Activated T-cell treated with anti-CD3 and anti-CD28 coated beads, Interleukin-2, amount 50 U/mL, for 72 hours (primary cell): ENCODE measurements around the gene ANO1. TPM values are rescaled to one million over a fixed set of nuclear protein-coding genes. Genes with fewer than 3 reads are reported as not detected.

Experiments used
- ATAC-seq, 2 donors: fragments of 150-1000 bp; cut with Tn5 transposase; replicated peaks in 1 of 2; 2 replicates each; pipeline ENCODE4 v1.10.0; 2021; ENCODE audit warnings: moderate library complexity in 2 of 2, mild to moderate bottlenecking in 1 of 2
- DNase-seq, 2 donors: peaks; one replicate each; pipeline ENCODE4 v3.0.0; 2021 to 2022; ENCODE audit warnings: mixed read lengths in 1 of 2
- H3K27ac Mint-ChIP-seq: one replicate; pipeline ENCODE4 v1.8.0; 2022; ENCODE audit warnings: mild to moderate bottlenecking, moderate library complexity, mixed read lengths
- H3K27me3 Mint-ChIP-seq: one replicate; pipeline ENCODE4 v1.8.0; 2022; ENCODE audit warnings: low read depth, mixed read lengths
- H3K36me3 Mint-ChIP-seq, 2 donors: one replicate each; pipeline ENCODE4 v1.8.0; 2022; ENCODE audit warnings: mixed read lengths in 2 of 2, mild to moderate bottlenecking in 1 of 2; ENCODE audit not compliant: insufficient read depth in 2 of 2
- H3K4me1 Mint-ChIP-seq: one replicate; pipeline ENCODE4 v1.8.0; 2022; ENCODE audit warnings: low read depth, mixed read lengths
- H3K4me3 Mint-ChIP-seq, 2 donors: one replicate each; pipeline ENCODE4 v1.8.0; 2022; ENCODE audit warnings: mild to moderate bottlenecking in 2 of 2, mixed read lengths in 2 of 2, moderate library complexity in 2 of 2
- H3K9me3 Mint-ChIP-seq, 2 donors: one replicate each; pipeline ENCODE4 v1.8.0; 2022; ENCODE audit warnings: mixed read lengths in 2 of 2
- total RNA-seq, 2 donors: library from RNA; stranded (reverse); gene quantifications; one replicate each; pipeline ENCODE4 v1.2.3, GENCODE V29; 2022

ANO1 gene
- total RNA-seq, 2 donors from 2014 or later: not detected

DNA sequence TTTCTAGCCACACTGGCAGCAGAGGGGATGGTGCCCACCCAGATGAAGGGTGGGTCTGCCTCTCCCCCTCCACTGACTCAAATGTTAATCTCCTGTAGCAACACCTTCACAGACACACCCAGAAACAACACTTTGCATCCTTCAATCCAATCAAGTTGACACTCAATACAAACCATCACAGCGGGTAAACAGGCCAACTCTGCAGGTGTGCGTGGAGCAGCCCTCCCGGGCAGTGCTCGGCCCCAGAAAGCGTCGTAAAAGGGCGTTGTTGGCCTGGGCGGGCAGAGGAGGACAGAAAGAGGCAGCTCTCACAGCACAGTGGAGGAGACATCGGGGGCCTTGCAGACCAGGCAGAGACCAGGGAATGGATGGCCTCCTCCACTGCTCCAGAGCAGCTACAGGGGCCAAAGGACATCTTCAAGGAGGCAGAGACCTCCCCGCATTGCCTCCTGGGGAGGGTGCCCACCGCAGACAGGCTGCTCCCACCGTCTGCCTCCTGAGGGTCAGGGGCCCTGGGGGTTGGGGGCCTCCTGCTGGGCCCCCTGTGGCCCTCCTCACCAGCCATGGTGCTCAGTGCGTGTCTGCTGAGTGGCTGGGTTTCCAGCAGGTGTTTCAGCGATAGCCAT lies 68.9 kb downstream of the ANO1 start:
- Mint-ChIP-seq H3K27ac (no peak overlapping the region), H3K9me3 (no peaks in the 10 kb centered on the region), H3K4me3 (no peak overlapping the region), H3K36me3 (no peaks in the 10 kb centered on the region), H3K4me1 (no peaks in the 10 kb centered on the region), H3K27me3 (peaks cover 45% of the 10 kb centered on the region)
- no peak for ATAC-seq
- no peak for DNase-seq

DNA sequence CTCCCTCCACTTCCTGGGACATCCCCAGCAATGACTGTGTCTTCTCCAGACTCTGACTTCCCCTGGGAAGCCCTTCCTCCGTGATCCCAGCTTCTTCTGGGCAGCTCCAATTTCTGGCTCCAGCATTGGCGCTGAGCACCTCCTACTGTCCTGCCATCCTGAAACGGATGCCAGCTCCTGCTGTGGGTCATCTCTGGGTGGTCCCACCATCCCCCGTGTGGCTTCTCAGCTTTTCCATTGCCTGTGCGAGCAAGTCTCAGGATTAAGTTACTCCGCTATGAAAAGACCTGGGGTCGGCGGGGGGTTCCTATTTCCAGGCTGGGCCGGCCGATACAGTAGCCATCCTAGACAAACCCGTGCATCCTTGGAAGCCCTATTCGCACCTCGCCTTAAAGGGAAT lies 69.6 kb downstream of the ANO1 start:
- Mint-ChIP-seq H3K4me3 (no peak overlapping the region), H3K4me1 (no peaks in the 10 kb centered on the region), H3K36me3 (no peaks in the 10 kb centered on the region)

DNA sequence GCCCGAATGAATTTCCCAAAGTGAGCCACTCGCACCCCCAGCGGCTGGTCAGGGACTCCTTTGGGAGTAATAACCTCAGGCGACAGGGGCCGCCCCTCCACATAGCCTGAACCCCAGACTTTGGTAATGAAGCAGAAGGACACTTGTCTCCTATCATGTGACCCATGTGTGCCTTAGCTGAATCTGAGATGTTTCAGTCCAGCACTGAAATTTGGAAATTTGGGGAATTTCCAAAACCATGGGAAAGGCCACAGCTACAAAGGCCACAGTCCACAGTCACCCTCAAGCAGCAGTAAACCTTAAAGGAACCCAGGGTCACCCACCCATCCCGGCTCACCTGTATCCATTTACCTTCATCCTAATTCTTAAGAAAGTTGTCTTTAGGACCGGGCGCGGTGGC lies 73.6 kb downstream of the ANO1 start:
- no peaks in the 10 kb centered on the region for H3K9me3 Mint-ChIP-seq
- no peaks in the 10 kb centered on the region for H3K36me3 Mint-ChIP-seq
- H3K4me3 Mint-ChIP-seq: no peak overlapping the region
- no peak overlapping the region for H3K27ac Mint-ChIP-seq
- no peaks in the 10 kb centered on the region for H3K4me1 Mint-ChIP-seq
- ATAC-seq: no peak
- H3K27me3 Mint-ChIP-seq: peaks cover 11% of the 10 kb centered on the region
- no peak for DNase-seq

More for the DNA sequence above, 69.6 kb downstream of the ANO1 start:
- DNase-seq: no peak
- H3K27me3 Mint-ChIP-seq: peaks cover 41% of the 10 kb centered on the region
- H3K27ac Mint-ChIP-seq: no peak overlapping the region
- no peak for ATAC-seq
- no peaks in the 10 kb centered on the region for H3K9me3 Mint-ChIP-seq

DNA sequence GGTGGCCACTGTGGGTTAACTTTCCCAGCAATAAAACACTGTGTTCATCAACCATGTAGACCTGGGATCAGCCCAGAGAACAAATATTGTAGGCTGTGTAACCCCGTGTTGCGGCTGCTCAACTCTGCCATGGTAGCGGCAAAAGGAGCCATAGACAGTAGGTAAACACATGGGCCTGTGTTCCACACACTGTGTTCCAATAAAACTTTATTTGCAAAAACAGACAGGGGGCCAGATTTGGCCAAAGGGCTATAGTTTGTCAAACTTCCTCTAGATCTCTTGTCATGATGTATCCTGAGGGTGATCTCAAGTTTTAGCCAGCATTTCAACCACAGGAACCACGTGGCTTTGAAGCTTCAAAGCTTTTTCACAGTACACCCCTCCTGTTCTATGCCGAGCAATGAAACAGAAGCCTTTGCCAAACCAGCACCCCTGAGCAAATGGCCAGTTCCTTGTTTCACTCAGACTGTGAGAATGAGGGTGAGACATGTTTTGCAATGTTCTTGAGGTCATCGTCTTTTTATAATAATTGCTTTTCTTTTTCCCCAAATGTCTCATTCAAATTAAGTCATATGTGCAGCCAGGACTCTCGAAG lies 75.1 kb downstream of the ANO1 start:
- Mint-ChIP-seq H3K4me1 (no peaks in the 10 kb centered on the region), H3K36me3 (no peaks in the 10 kb centered on the region), H3K27ac (no peak overlapping the region), H3K9me3 (no peaks in the 10 kb centered on the region), H3K27me3 (peaks cover under 1% of the 10 kb centered on the region), H3K4me3 (no peak overlapping the region)
- DNase-seq: no peak
- no peak for ATAC-seq

DNA sequence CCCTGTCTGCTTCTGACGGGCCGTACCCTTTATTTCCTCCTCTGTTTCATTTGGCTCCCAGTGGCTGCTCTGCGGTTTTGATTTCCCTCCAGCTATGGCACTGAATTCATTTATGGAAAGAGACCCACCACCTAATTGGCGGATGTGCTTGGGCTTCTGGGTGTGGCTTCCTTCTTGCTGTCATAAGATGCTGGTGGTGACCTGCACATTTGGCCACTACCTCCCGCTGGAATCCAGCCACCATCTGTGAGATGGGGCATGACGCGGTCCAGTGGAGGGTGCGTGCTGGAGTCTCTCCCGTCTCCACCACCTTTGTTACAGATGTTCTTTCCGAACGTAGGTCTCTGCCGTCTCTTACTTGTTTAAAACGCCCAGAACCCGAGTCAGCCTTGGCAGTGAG lies 77.3 kb downstream of the ANO1 start:
- ATAC-seq: no peak
- no peaks in the 10 kb centered on the region for H3K27me3 Mint-ChIP-seq
- H3K9me3 Mint-ChIP-seq: no peaks in the 10 kb centered on the region
- no peak overlapping the region for H3K4me3 Mint-ChIP-seq
- no peaks in the 10 kb centered on the region for H3K4me1 Mint-ChIP-seq
- DNase-seq: no peak
- no peaks in the 10 kb centered on the region for H3K36me3 Mint-ChIP-seq
- no peak overlapping the region for H3K27ac Mint-ChIP-seq

DNA sequence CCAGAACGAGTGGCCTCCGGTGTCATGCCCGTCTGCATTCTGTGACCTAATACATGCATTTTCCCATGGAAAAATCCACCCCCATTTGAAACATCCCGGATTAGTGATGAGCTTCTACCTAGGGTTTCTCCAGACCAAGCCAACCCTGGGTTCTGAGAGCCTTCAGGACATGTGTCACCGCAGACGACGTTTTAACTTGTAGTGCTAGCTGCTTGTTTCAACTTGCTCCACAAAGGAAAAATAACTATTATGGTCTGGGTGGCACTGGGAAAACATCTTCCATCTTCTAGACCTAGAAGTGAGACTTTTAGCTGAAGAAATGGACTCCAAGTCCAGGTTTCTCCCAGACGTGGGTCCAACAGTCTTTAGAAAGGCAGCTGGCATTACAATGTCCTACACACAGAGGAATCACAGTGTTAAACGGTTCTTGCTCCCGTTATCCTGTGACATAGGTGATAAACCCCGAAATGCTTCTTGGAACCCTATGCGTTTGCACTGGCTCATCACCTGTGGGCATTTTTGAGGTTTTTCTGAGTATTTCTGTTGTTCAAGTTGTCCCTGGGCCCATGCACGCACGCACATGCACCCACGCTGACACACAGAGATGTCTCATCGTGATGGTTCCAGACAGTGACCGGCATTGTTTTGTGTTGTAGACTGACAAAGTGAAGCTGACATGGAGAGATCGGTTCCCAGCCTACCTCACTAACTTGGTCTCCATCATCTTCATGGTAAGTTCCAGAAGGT lies 78.3 kb downstream of the ANO1 start:
- ATAC-seq: no peak
- no peak overlapping the region for H3K4me3 Mint-ChIP-seq
- no peak for DNase-seq
- no peaks in the 10 kb centered on the region for H3K27me3 Mint-ChIP-seq
- H3K4me1 Mint-ChIP-seq: no peaks in the 10 kb centered on the region
- no peaks in the 10 kb centered on the region for H3K9me3 Mint-ChIP-seq
- no peak overlapping the region for H3K27ac Mint-ChIP-seq
- H3K36me3 Mint-ChIP-seq: no peaks in the 10 kb centered on the region

DNA sequence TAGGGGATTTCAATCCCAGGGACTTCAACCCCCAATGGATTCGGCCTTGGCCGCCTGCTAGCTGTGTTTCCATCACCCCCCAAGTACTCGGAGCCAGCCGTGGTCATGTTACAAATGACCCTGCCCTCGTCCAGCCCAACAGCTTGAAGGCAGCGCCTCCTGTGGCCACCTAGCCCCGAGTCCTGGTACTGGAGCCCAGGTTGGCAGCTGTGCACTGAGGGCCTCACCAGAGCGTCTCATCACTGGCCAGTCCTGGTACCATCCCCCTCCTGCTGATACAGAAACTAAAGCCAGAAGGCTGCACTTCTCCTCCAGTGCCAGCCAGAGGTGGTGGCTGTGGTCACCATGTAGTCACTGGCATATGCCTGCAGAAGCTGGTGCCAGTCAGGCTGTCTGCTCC lies 80.1 kb downstream of the ANO1 start:
- H3K27me3 Mint-ChIP-seq: no peaks in the 10 kb centered on the region
- ATAC-seq: no peak
- no peak overlapping the region for H3K27ac Mint-ChIP-seq
- DNase-seq: no peak
- no peak overlapping the region for H3K4me3 Mint-ChIP-seq
- no peaks in the 10 kb centered on the region for H3K9me3 Mint-ChIP-seq
- H3K36me3 Mint-ChIP-seq: no peaks in the 10 kb centered on the region
- no peaks in the 10 kb centered on the region for H3K4me1 Mint-ChIP-seq

DNA sequence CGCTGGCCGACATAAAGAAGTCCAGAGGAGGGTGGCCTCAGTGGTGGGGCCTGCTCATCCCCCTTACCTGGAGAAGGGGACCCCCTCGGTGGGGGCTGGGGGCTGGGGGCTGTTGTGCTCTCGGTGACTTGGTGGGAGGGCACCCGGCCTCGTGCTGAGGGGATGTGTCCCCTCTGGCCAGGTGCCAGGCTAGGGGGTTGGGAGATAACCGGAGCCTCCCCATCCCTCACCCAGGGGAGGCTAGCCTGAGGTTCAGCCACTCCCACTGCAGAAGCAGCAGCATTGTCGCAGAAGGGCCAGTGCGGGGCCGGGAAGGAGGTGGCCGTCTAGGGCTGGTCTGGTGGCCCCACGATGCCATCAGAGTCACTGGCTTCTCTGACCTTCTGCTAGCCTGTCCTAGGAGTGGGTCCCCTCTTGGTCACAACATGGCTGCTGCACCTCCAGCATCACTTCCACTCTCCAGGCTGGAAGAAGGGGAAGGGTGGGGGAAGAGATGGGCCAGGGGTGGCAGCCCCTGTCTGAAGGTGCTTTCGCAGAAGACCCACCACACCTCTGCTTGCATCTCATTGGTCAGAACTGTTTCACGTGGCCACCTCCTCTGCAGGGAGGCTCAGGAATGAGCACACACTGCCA lies 80.8 kb downstream of the ANO1 start:
- H3K4me1 Mint-ChIP-seq: no peaks in the 10 kb centered on the region
- DNase-seq (no peak), ATAC-seq (no peak)
- no peak overlapping the region for H3K27ac Mint-ChIP-seq
- no peaks in the 10 kb centered on the region for H3K27me3 Mint-ChIP-seq
- H3K36me3 Mint-ChIP-seq: no peaks in the 10 kb centered on the region
- no peak overlapping the region for H3K4me3 Mint-ChIP-seq
- H3K9me3 Mint-ChIP-seq: no peaks in the 10 kb centered on the region

DNA sequence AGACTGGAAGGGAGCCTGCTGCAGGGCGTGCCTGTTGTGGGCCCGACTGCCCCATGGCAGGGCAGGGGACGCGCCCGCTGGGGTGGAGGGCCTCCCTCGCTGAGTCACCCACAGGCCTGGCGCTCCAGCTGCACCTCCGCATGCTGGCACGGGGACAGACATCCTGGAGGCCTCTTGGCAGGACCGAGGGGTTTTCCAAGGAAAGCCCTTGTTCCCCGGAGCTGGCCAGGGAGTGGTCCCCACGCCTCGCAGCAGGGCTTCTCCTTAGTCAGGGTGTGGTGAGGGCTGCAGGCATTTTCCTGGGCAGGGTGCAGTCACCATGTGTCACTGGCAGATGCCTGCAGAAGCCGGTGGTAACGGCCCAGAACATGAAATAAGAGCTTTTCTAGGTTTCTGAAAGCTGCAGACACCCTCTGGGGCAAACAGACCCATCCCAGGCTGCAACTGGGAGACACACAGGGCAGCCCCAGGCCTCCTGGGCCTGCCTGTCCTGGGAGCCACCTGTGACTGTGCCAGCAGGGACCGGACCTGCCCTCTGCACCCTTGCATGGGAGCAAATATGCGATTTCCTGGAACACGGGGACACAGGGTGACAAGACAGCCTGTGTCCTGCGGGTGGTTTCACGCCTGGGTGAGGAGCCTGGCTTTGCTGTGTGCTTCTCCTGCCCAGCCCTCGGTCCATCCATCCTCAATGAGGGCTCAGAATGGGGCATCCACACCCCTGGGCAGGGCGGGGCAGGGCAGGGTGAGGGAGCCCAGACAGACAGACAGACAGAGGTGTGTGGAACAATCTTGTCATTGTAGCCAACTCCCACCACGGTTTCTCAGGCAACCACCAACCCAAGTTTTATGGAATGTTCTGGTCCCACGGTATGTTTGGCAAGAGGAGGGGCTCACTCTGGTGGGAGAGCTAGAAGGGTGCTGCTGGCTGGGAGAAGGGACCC lies 81.8 kb downstream of the ANO1 start:
- H3K4me1 Mint-ChIP-seq: no peaks in the 10 kb centered on the region
- H3K27ac Mint-ChIP-seq: no peak overlapping the region
- ATAC-seq: no peak
- H3K27me3 Mint-ChIP-seq: no peaks in the 10 kb centered on the region
- H3K4me3 Mint-ChIP-seq: no peak overlapping the region
- H3K36me3 Mint-ChIP-seq: no peaks in the 10 kb centered on the region
- no peaks in the 10 kb centered on the region for H3K9me3 Mint-ChIP-seq
- DNase-seq: no peak

DNA sequence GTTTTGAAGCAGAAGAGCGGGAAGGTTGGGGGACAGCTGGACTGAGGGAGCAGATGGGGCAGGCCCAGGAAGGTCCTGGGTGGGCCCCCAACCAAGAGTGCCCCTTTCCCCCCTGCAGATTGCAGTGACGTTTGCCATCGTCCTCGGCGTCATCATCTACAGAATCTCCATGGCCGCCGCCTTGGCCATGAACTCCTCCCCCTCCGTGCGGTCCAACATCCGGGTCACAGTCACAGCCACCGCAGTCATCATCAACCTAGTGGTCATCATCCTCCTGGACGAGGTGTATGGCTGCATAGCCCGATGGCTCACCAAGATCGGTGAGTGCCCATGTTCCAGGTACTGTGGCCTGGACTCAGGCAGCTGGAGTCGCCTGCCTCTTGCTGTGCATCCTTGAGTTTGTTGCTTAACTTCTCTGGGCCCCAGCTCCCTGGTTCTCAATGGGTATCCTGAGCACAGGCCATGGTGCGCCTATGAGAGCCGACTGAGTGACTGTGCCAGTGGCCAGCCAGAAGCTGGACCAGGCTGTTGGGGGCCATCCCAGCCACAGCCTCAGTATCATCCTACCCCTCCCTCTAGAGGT lies 83.0 kb downstream of the ANO1 start:
- Mint-ChIP-seq H3K27ac (no peak overlapping the region), H3K9me3 (no peaks in the 10 kb centered on the region), H3K4me1 (no peaks in the 10 kb centered on the region), H3K36me3 (no peaks in the 10 kb centered on the region), H3K27me3 (no peaks in the 10 kb centered on the region), H3K4me3 (no peak overlapping the region)
- DNase-seq (no peak), ATAC-seq (no peak)

DNA sequence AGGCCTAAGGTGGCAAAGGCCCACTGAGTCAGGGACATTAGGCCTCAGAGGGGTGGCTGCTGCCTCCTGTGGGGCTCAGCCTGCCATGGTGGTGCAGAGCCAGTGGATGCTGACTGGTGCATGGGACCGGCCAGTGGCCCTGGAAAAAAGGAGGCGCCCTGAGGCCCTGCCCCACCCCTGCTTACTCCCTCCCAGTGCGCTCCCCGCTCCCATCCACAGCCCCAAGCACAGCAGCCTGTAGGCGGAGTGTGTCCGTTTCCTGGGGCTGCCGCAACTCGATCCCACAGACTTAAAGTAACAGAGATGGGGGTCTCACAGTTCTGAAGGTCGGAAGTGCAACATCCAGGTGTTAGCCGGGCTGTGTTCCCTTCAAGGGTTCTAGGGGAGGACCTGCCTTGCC lies 86.6 kb downstream of the ANO1 start:
- no peaks in the 10 kb centered on the region for H3K9me3 Mint-ChIP-seq

DNA sequence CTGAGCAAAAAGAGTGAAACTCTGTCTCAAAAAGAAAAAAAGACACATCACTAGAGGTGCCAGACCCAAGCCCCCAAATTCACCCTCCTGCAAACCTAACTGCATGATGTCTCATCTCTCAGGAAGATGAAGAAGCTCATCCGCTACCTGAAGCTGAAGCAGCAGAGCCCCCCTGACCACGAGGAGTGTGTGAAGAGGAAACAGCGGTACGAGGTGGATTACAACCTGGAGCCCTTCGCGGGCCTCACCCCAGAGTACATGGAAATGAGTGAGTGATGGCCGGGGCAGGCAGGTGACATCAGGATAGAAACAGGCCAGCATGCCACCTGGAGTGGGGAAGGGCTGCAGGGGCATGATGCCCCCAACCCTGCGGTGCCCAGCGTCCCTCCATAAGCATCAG lies 89.0 kb downstream of the ANO1 start:
- H3K4me1 Mint-ChIP-seq: no peaks in the 10 kb centered on the region
- no peak for ATAC-seq
- no peak for DNase-seq
- H3K27me3 Mint-ChIP-seq: peaks cover 8% of the 10 kb centered on the region
- H3K4me3 Mint-ChIP-seq: no peak overlapping the region
- H3K36me3 Mint-ChIP-seq: no peaks in the 10 kb centered on the region
- H3K9me3 Mint-ChIP-seq: no peaks in the 10 kb centered on the region
- no peak overlapping the region for H3K27ac Mint-ChIP-seq

More for the DNA sequence above, 86.6 kb downstream of the ANO1 start:
- Mint-ChIP-seq H3K27me3 (peaks cover 8% of the 10 kb centered on the region), H3K4me3 (no peak overlapping the region), H3K36me3 (no peaks in the 10 kb centered on the region), H3K4me1 (no peaks in the 10 kb centered on the region), H3K27ac (no peak overlapping the region)
- DNase-seq: no peak
- ATAC-seq: no peak
